Epithelial cell of esophagus (primary cell): ENCODE results near the gene SF1.

Source experiments
- DNase-seq: peaks from one replicate; pipeline ENCODE4 v3.0.0; 2010; ENCODE audit warnings: low read depth
- H3K4me3 ChIP-seq: 2 replicates; pipeline ENCODE4 v1.5.1; 2011; ENCODE audit warnings: mild to moderate bottlenecking, low read length, control low read depth
- TF ChIP-seq, protein P1 (sequence below): IDR thresholded peaks from 2 replicates; pipeline ENCODE4 v1.5.1; 2011; ENCODE audit warnings: low read depth, mild to moderate bottlenecking, low read length, control low read depth, inconsistent platforms; ENCODE audit not compliant: insufficient read depth; ENCODE audit errors: missing control alignments

Gene SF1

GRCh38 chr11:64768300-64768694 lies 10.0 kb downstream of the SF1 start:
- TF ChIP-seq, protein P1, sequence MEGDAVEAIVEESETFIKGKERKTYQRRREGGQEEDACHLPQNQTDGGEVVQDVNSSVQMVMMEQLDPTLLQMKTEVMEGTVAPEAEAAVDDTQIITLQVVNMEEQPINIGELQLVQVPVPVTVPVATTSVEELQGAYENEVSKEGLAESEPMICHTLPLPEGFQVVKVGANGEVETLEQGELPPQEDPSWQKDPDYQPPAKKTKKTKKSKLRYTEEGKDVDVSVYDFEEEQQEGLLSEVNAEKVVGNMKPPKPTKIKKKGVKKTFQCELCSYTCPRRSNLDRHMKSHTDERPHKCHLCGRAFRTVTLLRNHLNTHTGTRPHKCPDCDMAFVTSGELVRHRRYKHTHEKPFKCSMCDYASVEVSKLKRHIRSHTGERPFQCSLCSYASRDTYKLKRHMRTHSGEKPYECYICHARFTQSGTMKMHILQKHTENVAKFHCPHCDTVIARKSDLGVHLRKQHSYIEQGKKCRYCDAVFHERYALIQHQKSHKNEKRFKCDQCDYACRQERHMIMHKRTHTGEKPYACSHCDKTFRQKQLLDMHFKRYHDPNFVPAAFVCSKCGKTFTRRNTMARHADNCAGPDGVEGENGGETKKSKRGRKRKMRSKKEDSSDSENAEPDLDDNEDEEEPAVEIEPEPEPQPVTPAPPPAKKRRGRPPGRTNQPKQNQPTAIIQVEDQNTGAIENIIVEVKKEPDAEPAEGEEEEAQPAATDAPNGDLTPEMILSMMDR = no peak
- H3K4me3 ChIP-seq = no peak overlapping the region
- no peak for DNase-seq

- no peak overlapping the region for H3K4me3 ChIP-seq
- peak; percentile 75 for DNase-seq
- TF ChIP-seq, protein P1 = peak; percentile 80
Measured at GRCh38 chr11:64767344-64768299, 10.7 kb downstream of the SF1 start.

GRCh38 chr11:64766881-64767280 lies 11.5 kb downstream of the SF1 start:
- no peak overlapping the region for H3K4me3 ChIP-seq
- no peak for DNase-seq
- TF ChIP-seq, protein P1 = no peak

- DNase-seq = no peak
- TF ChIP-seq, protein P1 = no peak
- no peak overlapping the region for H3K4me3 ChIP-seq
Measured at GRCh38 chr11:64765851-64766665, 12.3 kb downstream of the SF1 start.

GRCh38 chr11:64765291-64765850 lies 13.0 kb downstream of the SF1 start:
- TF ChIP-seq, protein P1 = peak; percentile 33
- no peak overlapping the region for H3K4me3 ChIP-seq
- DNase-seq = no peak

DNA sequence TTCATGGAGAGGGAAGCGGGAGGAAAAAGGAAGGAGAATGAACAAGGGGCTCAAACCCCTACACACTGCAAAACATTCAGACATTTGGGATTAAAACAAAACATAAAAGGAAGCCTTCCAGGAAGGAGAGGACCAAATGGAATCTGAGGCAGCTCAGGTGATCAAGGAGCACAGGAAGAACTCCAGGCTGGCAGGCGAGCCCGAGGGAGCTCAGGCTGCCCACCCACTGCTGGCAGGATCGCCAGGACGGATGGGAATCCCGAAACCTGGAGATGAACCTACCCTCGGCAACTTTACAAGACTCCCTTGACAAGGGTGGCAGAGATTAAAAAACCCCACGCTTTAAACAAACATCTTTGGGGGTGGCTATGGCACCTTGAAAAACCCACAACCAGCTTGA lies 13.6 kb downstream of the SF1 start:
- no peak overlapping the region for H3K4me3 ChIP-seq
- no peak for DNase-seq
- TF ChIP-seq, protein P1 = no peak
